Spleen (tissue), 11 donors: Measurements from ENCODE around the gene FAM184A. TPM values are rescaled to one million over a fixed set of nuclear protein-coding genes. Genes with fewer than 3 reads are reported as not detected.

Experiments used
- DNase-seq: peaks from one replicate; pipeline ENCODE4 v3.0.0-alpha.2; 2020
- H3K27ac ChIP-seq, 8 donors: fragments of 200-600 bp; sonication (generic) in 7 of 8; 1 replicate in 4 of 8; 2 replicates in 4 of 8; pipeline versions ENCODE4 v1.5.0 to v1.8.0; 2016 to 2021; ENCODE audit warnings: inconsistent platforms in 4 of 8, mild to moderate bottlenecking in 4 of 8, moderate library complexity in 1 of 8
- H3K27me3 ChIP-seq, 7 donors: fragments of 200-600 bp; sonication (generic) in 6 of 7; replicated peaks in 1 of 7; 1 replicate in 4 of 7; 2 replicates in 3 of 7; pipeline versions ENCODE4 v1.5.0 to v1.8.0; 2016 to 2021; ENCODE audit warnings: inconsistent platforms in 3 of 7, mild to moderate bottlenecking in 1 of 7
- H3K36me3 ChIP-seq, 6 donors: fragments of 200-600 bp; sonication (generic) in 5 of 6; 1 replicate in 4 of 6; 2 replicates in 2 of 6; pipeline versions ENCODE4 v1.5.0 to v1.8.0; 2016 to 2021; ENCODE audit warnings: inconsistent platforms in 2 of 6
- H3K4me1 ChIP-seq, 6 donors: fragments of 200-600 bp; sonication (generic) in 5 of 6; 1 replicate in 3 of 6; 2 replicates in 3 of 6; pipeline versions ENCODE4 v1.5.0 to v1.8.0; 2016 to 2021; ENCODE audit warnings: inconsistent platforms in 3 of 6
- H3K4me3 ChIP-seq, 8 donors: fragments of 200-600 bp; sonication (generic) in 7 of 8; 1 replicate in 4 of 8; 2 replicates in 4 of 8; pipeline versions ENCODE4 v1.5.0 to v1.8.0; 2016 to 2021; ENCODE audit warnings: inconsistent platforms in 4 of 8, mild to moderate bottlenecking in 4 of 8, moderate library complexity in 2 of 8
- H3K9me3 ChIP-seq, 8 donors: fragments of 200-600 bp; sonication (generic) in 7 of 8; 1 replicate in 4 of 8; 2 replicates in 4 of 8; pipeline versions ENCODE4 v1.5.0 to v1.8.0; 2016 to 2021; ENCODE audit warnings: inconsistent platforms in 4 of 8
- CTCF ChIP-seq, 11 experiments: fragments of 200-600 bp in 7 of 11; fragments of 450-650 bp in 4 of 11; sonication (generic) in 4 of 11; IDR thresholded peaks in 8 of 11; conservative IDR thresholded peaks in 3 of 11; 1 replicate in 7 of 11; 2 replicates in 4 of 11; pipeline versions ENCODE4 v1.4.0 to v1.8.0; 2016 to 2021; ENCODE audit warnings: antibody characterized with exemption in 11 of 11, inconsistent platforms in 4 of 11, mild to moderate bottlenecking in 1 of 11
- POLR2A ChIP-seq, 3 donors: fragments of 450-650 bp; IDR thresholded peaks; one replicate each; pipeline ENCODE4 v1.5.1; 2017; ENCODE audit warnings: antibody characterized with exemption in 3 of 3, mild to moderate bottlenecking in 1 of 3
- POLR2AphosphoS5 ChIP-seq, 3 donors: sonication (generic); formaldehyde crosslinking; IDR thresholded peaks; one replicate each; pipeline ENCODE4 v1.5.1; 2017; ENCODE audit warnings: antibody characterized with exemption in 3 of 3
- WGBS, 5 donors: extraction: QIAGEN DNeasy Blood & Tissue Kit in 3 of 5; methylation state at CpG; one replicate each; pipeline versions ENCODE4 v1.1.5 to v1.1.7; 2013 to 2018; 5-methylcytosine and 5-hydroxymethylcytosine counted together
- intact Hi-C: fragments of 100-400 bp; cut with DNase I; formaldehyde crosslinking; loops from one replicate; pipeline ENCODE4 v1.15.0; 2023; ENCODE audit warnings: low total_unique reads
- polyA plus RNA-seq, 3 donors: library from polyadenylated mRNA; stranded (reverse); fragments of 200-250 nt; gene quantifications; one replicate each; pipeline ENCODE4 v1.2.1, GENCODE V29; 2013
- total RNA-seq, 7 donors: library from RNA; depleted of rRNA in 3 of 7; stranded (reverse); fragments of >200 nt in 3 of 7; fragmentation: NEBNext Ultra II Directional in 4 of 7; extraction: Animal tissue kit (Norgen Biotek cat#: 25700) in 4 of 7; gene quantifications; one replicate each; pipeline versions ENCODE4 v1.1.0 to v1.2.1, GENCODE V29; 2016 to 2021
- donor health status: healthy with polysubstance abuse.
- donor health status: DM: no; HTN: no; CAD: no; lungs with moderate emphysema.
- donor health status: DM: no; HTN: no; CAD: no.
- donor health status: Bipolar disorder and iron deficiency.
- donor health status: healthy.
- donor health status: DM: no; HTN: no; CAD: no.
- donor health status: DM: yes; HTN: yes; CAD: no.

Gene FAM184A
- total and polyA plus RNA-seq, 10 donors = 0.66 to 2.0 (median 1.2) TPM

GRCh38 chr6:119060255-119060907 is 18.1 kb downstream of the FAM184A start:
- WGBS, 5 donors = 78 to 89% (median 88%) methylated on average over 4 of the region's 4 CpGs
- no peak overlapping the region for H3K4me3 ChIP-seq
- H3K27me3 ChIP-seq = no peaks in the 10 kb centered on the region
- TF ChIP-seq POLR2A (IDR thresholded peaks at IDR 0.05) (no peak), CTCF (IDR thresholded peaks at IDR 0.05 in 8 of 11, conservative IDR thresholded peaks at IDR 0.05 in 3 of 11) (no peak), POLR2AphosphoS5 (IDR thresholded peaks at IDR 0.05) (no peak)
- intact Hi-C loops = no loop called here
- no peaks in the 10 kb centered on the region for H3K36me3 ChIP-seq
- DNase-seq = no peak
- H3K27ac ChIP-seq = no peak overlapping the region
- peaks cover 0 to 2% (median 0%) of the 10 kb centered on the region in 8 donors for H3K9me3 ChIP-seq
- no peaks in the 10 kb centered on the region for H3K4me1 ChIP-seq

GRCh38 chr6:119055069-119055468 is 23.4 kb downstream of the FAM184A start:
- Histone ChIP-seq H3K9me3 (peaks cover 0 to 8% (median 0%) of the 10 kb centered on the region in 8 donors), H3K36me3 (no peaks in the 10 kb centered on the region), H3K4me3 (no peak overlapping the region), H3K4me1 (no peaks in the 10 kb centered on the region), H3K27ac (no peak overlapping the region), H3K27me3 (no peaks in the 10 kb centered on the region)
- DNase-seq = no peak
- WGBS, 5 donors = 83 to 97% (median 91%) methylated on average over 1 of the region's 1 CpG
- intact Hi-C loops = no loop called here
- TF ChIP-seq POLR2AphosphoS5 (IDR thresholded peaks at IDR 0.05) = no peak
- TF ChIP-seq CTCF (IDR thresholded peaks at IDR 0.05 in 8 of 11, conservative IDR thresholded peaks at IDR 0.05 in 3 of 11) = no peak
- no peak for TF ChIP-seq POLR2A (IDR thresholded peaks at IDR 0.05)

GRCh38 chr6:119052987-119053386 is 25.5 kb downstream of the FAM184A start:
- DNase-seq = no peak
- Histone ChIP-seq H3K4me3 (no peak overlapping the region), H3K36me3 (no peaks in the 10 kb centered on the region), H3K9me3 (peaks cover 0 to 8% (median 0%) of the 10 kb centered on the region in 8 donors), H3K4me1 (no peaks in the 10 kb centered on the region), H3K27ac (no peak overlapping the region), H3K27me3 (no peaks in the 10 kb centered on the region)
- TF ChIP-seq POLR2AphosphoS5 (IDR thresholded peaks at IDR 0.05) (no peak), POLR2A (IDR thresholded peaks at IDR 0.05) (no peak)
- WGBS, 5 donors = 58 to 76% (median 67%) methylated on average over 1 of the region's 1 CpG
- intact Hi-C loops = no loop called here

- Histone ChIP-seq H3K4me1 (no peaks in the 10 kb centered on the region), H3K9me3 (peaks cover 0 to 8% (median 0%) of the 10 kb centered on the region in 8 donors), H3K36me3 (no peaks in the 10 kb centered on the region), H3K27ac (no peak overlapping the region), H3K4me3 (no peak overlapping the region), H3K27me3 (no peaks in the 10 kb centered on the region)
- 63 to 76% (median 70%) methylated on average over 2 of the region's 2 CpGs for WGBS, 5 donors
- no peak for DNase-seq
- intact Hi-C loops = no loop called here
- TF ChIP-seq CTCF (IDR thresholded peaks at IDR 0.05 in 8 of 11, conservative IDR thresholded peaks at IDR 0.05 in 3 of 11) = no peak
- no peak for TF ChIP-seq POLR2A (IDR thresholded peaks at IDR 0.05)
- no peak for TF ChIP-seq POLR2AphosphoS5 (IDR thresholded peaks at IDR 0.05)
These were observed 26.1 kb downstream of the FAM184A start for GRCh38 chr6:119052292-119052889.
